Activated T-helper 17 cell treated with anti-CD3 and anti-CD28 coated beads, Interleukin-2, amount 50 U/mL, for 72 hours (primary cell): ENCODE results near the gene NRBF2. TPM values are rescaled to one million over a fixed set of nuclear protein-coding genes. Genes with fewer than 3 reads are reported as not detected.
"Not testable (repeated sequence)": the region's sequence is repeated elsewhere in the genome, so short reads cannot be mapped to it uniquely, and the experiment has no call there.

ENCODE experiments used
- ATAC-seq: fragments of 150-1000 bp; cut with Tn5 transposase; replicated peaks from 2 replicates; pipeline ENCODE4 v1.10.0; 2021; ENCODE audit warnings: mild to moderate bottlenecking, moderate library complexity
- H3K27ac Mint-ChIP-seq: one replicate; pipeline ENCODE4 v1.8.0; 2022; ENCODE audit warnings: mixed read lengths
- H3K27me3 Mint-ChIP-seq: one replicate; pipeline ENCODE4 v1.8.0; 2022; ENCODE audit warnings: mixed read lengths
- H3K36me3 Mint-ChIP-seq: one replicate; pipeline ENCODE4 v1.8.0; 2022; ENCODE audit warnings: low read depth, mild to moderate bottlenecking, mixed read lengths
- H3K4me1 Mint-ChIP-seq: one replicate; pipeline ENCODE4 v1.8.0; 2022; ENCODE audit warnings: mixed read lengths
- H3K4me3 Mint-ChIP-seq: one replicate; pipeline ENCODE4 v1.8.0; 2022; ENCODE audit warnings: mild to moderate bottlenecking, mixed read lengths
- H3K9me3 Mint-ChIP-seq: one replicate; pipeline ENCODE4 v1.8.0; 2022; ENCODE audit warnings: mixed read lengths
- total RNA-seq, 2 donors: library from RNA; stranded (reverse); gene quantifications; one replicate each; pipeline ENCODE4 v1.2.3, GENCODE V29; 2022

Gene NRBF2
- total RNA-seq, 2 donors from 2014 or later: 21.5 to 22.4 TPM

GRCh38 chr10:63137306-63137705, 4.2 kb downstream of the NRBF2 start:
- Mint-ChIP-seq H3K4me3 (no peak overlapping the region), H3K36me3 (peaks cover 59% of the 10 kb centered on the region), H3K4me1 (peaks cover 22% of the 10 kb centered on the region), H3K9me3 (no peaks in the 10 kb centered on the region), H3K27me3 (no peaks in the 10 kb centered on the region), H3K27ac (no peak overlapping the region)
- ATAC-seq: no peak

GRCh38 chr10:63140077-63140476, 6.9 kb downstream of the NRBF2 start:
- Mint-ChIP-seq H3K4me3 (no peak overlapping the region), H3K9me3 (no peaks in the 10 kb centered on the region), H3K36me3 (peaks cover 51% of the 10 kb centered on the region), H3K27ac (no peak overlapping the region), H3K27me3 (no peaks in the 10 kb centered on the region), H3K4me1 (peaks cover 16% of the 10 kb centered on the region)
- no peak for ATAC-seq

- H3K9me3 Mint-ChIP-seq: no peaks in the 10 kb centered on the region
- no peak overlapping the region for H3K27ac Mint-ChIP-seq
- peaks cover 59% of the 10 kb centered on the region for H3K36me3 Mint-ChIP-seq
- no peak for ATAC-seq
- no peak overlapping the region for H3K4me3 Mint-ChIP-seq
- peaks cover 16% of the 10 kb centered on the region for H3K4me1 Mint-ChIP-seq
- H3K27me3 Mint-ChIP-seq: no peaks in the 10 kb centered on the region
These were observed 9.0 kb downstream of the NRBF2 start for GRCh38 chr10:63142136-63142535.

- Mint-ChIP-seq H3K9me3 (no peaks in the 10 kb centered on the region), H3K27me3 (no peaks in the 10 kb centered on the region), H3K4me1 (peaks cover 11% of the 10 kb centered on the region), H3K27ac (no peak overlapping the region), H3K4me3 (no peak overlapping the region), H3K36me3 (peaks cover 67% of the 10 kb centered on the region)
- ATAC-seq: no peak
These were observed 10.9 kb downstream of the NRBF2 start for GRCh38 chr10:63143987-63144386.

- peak; percentile 65 for ATAC-seq
- Mint-ChIP-seq H3K27ac (peak overlapping the region; percentile 48), H3K9me3 (no peaks in the 10 kb centered on the region), H3K4me1 (peaks cover 11% of the 10 kb centered on the region), H3K4me3 (no peak overlapping the region), H3K36me3 (peaks cover 65% of the 10 kb centered on the region), H3K27me3 (no peaks in the 10 kb centered on the region)
These were observed 12.7 kb downstream of the NRBF2 start for GRCh38 chr10:63145782-63146181.

GRCh38 chr10:63146503-63146902, 13.4 kb downstream of the NRBF2 start:
- peaks cover 11% of the 10 kb centered on the region for H3K4me1 Mint-ChIP-seq
- H3K9me3 Mint-ChIP-seq: no peaks in the 10 kb centered on the region
- no peaks in the 10 kb centered on the region for H3K27me3 Mint-ChIP-seq
- ATAC-seq: no peak
- H3K36me3 Mint-ChIP-seq: peaks cover 65% of the 10 kb centered on the region
- H3K4me3 Mint-ChIP-seq: no peak overlapping the region
- no peak overlapping the region for H3K27ac Mint-ChIP-seq

GRCh38 chr10:63150745-63151144, 17.6 kb downstream of the NRBF2 start:
- Mint-ChIP-seq H3K4me1 (peaks cover 10% of the 10 kb centered on the region), H3K9me3 (no peaks in the 10 kb centered on the region), H3K4me3 (no peak overlapping the region), H3K27me3 (no peaks in the 10 kb centered on the region), H3K36me3 (peaks cover 98% of the 10 kb centered on the region), H3K27ac (peak overlapping the region; percentile 46)
- no peak for ATAC-seq

- H3K27ac Mint-ChIP-seq, H3K4me3 Mint-ChIP-seq, ATAC-seq, H3K4me1 Mint-ChIP-seq, H3K9me3 Mint-ChIP-seq, H3K27me3 Mint-ChIP-seq: not testable (repeated sequence)
- H3K36me3 Mint-ChIP-seq: peaks cover 66% of the 10 kb centered on the region
These were observed 20.9 kb downstream of the NRBF2 start for GRCh38 chr10:63153868-63154545.

GRCh38 chr10:63154546-63155387, 21.6 kb downstream of the NRBF2 start:
- Mint-ChIP-seq H3K27ac (no peak overlapping the region), H3K4me3 (no peak overlapping the region), H3K36me3 (peaks cover 59% of the 10 kb centered on the region), H3K9me3 (no peaks in the 10 kb centered on the region), H3K27me3 (no peaks in the 10 kb centered on the region), H3K4me1 (peaks cover 4% of the 10 kb centered on the region)
- no peak for ATAC-seq

- ATAC-seq: no peak
- Mint-ChIP-seq H3K4me3 (no peak overlapping the region), H3K27ac (no peak overlapping the region), H3K9me3 (no peaks in the 10 kb centered on the region), H3K36me3 (peaks cover 52% of the 10 kb centered on the region), H3K27me3 (no peaks in the 10 kb centered on the region), H3K4me1 (peaks cover 5% of the 10 kb centered on the region)
These were observed 22.4 kb downstream of the NRBF2 start for GRCh38 chr10:63155388-63156020.

GRCh38 chr10:63156236-63156635, 23.1 kb downstream of the NRBF2 start:
- Mint-ChIP-seq H3K27me3 (no peaks in the 10 kb centered on the region), H3K27ac (no peak overlapping the region), H3K36me3 (peaks cover 46% of the 10 kb centered on the region), H3K9me3 (no peaks in the 10 kb centered on the region), H3K4me3 (no peak overlapping the region), H3K4me1 (peaks cover 5% of the 10 kb centered on the region)
- ATAC-seq: no peak

GRCh38 chr10:63157845-63158624, 24.9 kb downstream of the NRBF2 start:
- H3K27ac Mint-ChIP-seq: no peak overlapping the region
- peaks cover 5% of the 10 kb centered on the region for H3K4me1 Mint-ChIP-seq
- H3K27me3 Mint-ChIP-seq: no peaks in the 10 kb centered on the region
- peaks cover 28% of the 10 kb centered on the region for H3K36me3 Mint-ChIP-seq
- no peaks in the 10 kb centered on the region for H3K9me3 Mint-ChIP-seq
- H3K4me3 Mint-ChIP-seq: no peak overlapping the region
- ATAC-seq: peak; percentile 78

GRCh38 chr10:63161592-63161991, 28.5 kb downstream of the NRBF2 start:
- H3K27ac Mint-ChIP-seq: peak overlapping the region; percentile 2
- H3K4me3 Mint-ChIP-seq: no peak overlapping the region
- H3K4me1 Mint-ChIP-seq: peaks cover 5% of the 10 kb centered on the region
- H3K27me3 Mint-ChIP-seq: no peaks in the 10 kb centered on the region
- no peak for ATAC-seq
- no peaks in the 10 kb centered on the region for H3K9me3 Mint-ChIP-seq
- peaks cover 24% of the 10 kb centered on the region for H3K36me3 Mint-ChIP-seq

GRCh38 chr10:63164166-63164623, 31.1 kb downstream of the NRBF2 start:
- Mint-ChIP-seq H3K4me1 (peaks cover 8% of the 10 kb centered on the region), H3K9me3 (no peaks in the 10 kb centered on the region), H3K27me3 (no peaks in the 10 kb centered on the region), H3K36me3 (peaks cover 46% of the 10 kb centered on the region), H3K27ac (peak overlapping the region; percentile 52), H3K4me3 (no peak overlapping the region)
- no peak for ATAC-seq
